GM19035 (cell line): ENCODE data around the gene ATP1B2.
"Not testable (repeated sequence)": the region's sequence is repeated elsewhere in the genome, so short reads cannot be mapped to it uniquely, and the experiment has no call there.

Experiments used
- ATAC-seq: cut with Tn5 transposase; IDR thresholded peaks from one replicate; pipeline ENCODE4 v1.9.1; 2021; ENCODE audit not compliant: unreplicated experiment

Gene ATP1B2

DNA sequence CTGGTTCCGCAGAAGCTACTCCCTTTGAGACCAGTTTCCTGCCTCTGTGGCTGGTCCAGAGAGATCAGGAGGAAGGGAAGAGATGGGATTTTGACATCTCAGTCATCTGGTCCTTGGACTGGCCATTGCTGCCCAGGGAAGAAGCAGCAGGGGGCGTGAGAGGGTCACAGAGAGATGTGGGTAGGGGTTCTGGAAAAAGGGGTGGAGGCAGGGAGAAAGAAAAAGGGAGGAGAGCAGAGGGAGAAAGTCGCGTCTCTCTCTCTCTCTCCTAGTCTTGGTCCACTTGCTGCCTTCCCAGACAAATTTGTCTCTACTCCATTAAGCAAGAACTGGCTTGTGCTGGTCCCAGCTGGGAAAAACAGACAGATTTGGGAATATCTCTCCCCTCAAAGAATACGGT lies 16.3 kb upstream of the ATP1B2 start:
- no peak for ATAC-seq

DNA sequence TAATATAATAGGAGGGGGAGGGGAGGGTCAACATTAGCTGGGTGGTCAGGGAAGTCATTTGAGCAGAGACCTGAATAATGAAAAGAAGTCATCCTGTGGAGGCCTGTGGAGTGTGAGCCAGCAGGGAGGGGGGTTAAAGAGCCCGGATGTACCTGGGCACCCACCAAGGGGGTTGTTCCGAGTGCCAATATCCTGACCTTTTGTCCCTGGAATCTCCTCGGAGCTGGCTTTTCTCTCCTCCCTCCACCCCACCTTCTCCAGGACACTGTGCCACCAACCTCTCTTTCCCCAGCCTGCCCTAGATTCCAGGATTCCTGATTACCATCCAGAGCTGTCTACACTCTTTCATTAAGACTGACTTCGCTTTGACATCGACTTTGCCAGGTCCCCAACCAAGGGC lies 14.6 kb upstream of the ATP1B2 start:
- no peak for ATAC-seq

DNA sequence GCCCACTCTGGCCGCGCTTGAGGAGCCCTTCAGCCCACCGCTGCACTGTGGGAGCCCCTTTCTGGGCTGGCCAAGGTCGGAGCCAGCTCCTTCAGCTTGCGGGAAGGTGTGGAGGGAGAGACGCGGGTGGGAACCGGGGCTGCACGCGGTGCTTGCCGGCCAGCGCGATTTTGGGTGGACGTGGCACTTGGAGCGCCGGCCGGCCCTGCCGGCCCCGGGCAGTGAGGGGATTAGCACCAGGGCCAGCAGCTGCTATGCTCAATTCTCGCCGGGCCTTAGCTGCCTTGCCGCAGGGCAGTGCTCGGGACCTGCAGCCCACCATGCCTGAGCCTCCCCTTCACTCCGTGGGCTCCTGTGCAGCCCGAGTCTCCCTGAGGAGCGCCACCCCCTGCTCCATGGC lies 9.9 kb upstream of the ATP1B2 start:
- ATAC-seq = no peak

DNA sequence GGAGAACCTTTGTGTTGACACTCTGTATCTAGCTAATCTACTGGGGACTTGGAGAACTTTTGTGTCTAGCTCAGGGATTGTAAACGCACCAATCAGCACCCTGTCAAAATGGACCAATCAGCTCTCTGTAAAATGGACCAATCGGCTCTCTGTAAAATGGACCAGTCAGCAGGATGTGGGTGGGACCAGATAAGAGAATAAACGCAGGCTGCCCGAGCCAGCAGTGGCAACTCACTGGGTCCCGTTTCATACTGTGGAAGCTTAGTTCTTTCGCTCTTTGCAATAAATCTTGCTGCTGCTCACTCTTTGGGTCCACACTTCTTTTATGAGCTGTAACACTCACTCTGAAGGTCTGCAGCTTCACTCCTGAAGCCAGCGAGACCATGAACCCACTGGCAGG lies 9.1 kb upstream of the ATP1B2 start:
- ATAC-seq = not testable (repeated sequence)

DNA sequence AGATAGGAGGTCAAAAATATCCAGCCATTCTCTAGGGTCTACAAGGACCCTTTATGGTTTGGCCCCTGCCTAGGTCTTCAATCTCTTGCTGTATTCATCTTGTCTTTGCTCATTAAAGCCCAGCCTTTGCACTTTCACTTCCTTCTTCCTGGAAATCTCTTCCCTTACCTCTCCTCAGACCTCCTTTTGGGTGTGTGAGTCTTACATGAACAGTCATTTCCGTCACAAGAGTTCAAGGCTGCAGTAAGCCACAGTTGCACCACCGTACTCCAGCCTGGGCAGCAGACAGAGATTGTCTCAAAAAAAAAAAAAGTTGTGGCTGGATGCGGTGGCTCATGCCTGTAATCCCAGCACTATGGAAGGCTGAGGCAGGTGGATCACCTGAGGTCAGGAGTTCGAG lies 6.0 kb upstream of the ATP1B2 start:
- ATAC-seq = no peak

DNA sequence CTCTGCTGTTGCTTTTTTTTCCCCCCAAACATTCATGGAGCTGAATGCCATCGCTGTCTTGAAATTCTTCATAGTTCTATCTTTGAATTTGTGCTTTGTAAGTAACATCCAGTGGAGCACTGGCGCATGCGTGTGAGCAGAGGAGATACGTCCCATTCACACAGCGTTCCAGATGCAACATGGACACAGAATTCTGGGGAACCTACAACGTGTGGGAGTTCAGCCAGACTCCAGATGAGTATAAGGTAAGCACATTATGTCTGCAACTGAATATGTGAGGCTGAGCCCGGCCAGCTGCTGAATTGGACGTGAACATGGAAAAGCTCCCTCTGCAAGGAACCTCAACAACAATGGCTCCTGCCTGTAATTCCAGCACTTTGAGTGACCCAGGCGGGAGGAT lies 4.3 kb upstream of the ATP1B2 start:
- ATAC-seq = no peak

DNA sequence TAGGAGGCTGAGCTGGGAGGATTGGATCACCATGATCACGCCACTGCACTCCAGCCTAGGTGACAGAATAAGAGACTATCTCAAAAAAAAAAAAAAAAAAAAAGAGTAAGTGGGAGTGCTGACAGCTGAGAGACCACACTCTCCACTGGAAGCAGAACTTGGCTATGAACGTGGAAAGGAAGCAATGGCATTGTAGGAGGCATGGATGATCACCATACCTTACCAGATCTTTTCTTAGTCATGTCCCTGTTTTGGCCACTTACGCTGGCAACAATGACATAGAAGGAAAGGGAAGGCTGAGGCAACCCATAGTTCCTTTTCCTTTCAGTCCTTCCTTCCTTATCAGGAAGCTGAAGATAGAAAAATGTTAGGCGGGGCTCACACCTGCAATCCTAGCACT lies 3.7 kb upstream of the ATP1B2 start:
- ATAC-seq = no peak

DNA sequence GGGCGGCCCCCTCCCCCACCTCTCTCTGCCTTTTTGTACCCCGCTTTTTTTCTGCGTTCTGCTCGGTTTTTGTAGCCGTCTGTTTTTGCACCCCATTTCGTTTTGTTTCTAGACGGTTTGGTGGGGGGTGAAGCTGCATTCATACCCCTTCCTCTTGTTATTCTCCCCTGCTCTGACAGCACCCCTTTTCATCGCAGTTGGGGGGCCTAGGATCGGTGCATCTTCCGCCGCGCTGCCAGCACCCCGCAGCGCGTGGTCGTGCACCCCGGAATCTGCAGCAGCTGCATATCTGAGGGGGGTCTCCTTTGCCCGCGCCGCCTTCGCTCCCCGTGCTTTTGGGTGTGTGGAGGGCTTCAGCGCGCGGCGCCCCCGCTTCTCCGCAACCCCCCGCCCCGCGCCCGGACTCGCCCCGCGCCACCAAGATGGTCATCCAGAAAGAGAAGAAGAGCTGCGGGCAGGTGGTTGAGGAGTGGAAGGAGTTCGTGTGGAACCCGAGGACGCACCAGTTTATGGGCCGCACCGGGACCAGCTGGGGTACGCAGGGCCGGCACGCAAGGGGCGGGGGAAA lies 455 bp downstream of the ATP1B2 start:
- no peak for ATAC-seq

DNA sequence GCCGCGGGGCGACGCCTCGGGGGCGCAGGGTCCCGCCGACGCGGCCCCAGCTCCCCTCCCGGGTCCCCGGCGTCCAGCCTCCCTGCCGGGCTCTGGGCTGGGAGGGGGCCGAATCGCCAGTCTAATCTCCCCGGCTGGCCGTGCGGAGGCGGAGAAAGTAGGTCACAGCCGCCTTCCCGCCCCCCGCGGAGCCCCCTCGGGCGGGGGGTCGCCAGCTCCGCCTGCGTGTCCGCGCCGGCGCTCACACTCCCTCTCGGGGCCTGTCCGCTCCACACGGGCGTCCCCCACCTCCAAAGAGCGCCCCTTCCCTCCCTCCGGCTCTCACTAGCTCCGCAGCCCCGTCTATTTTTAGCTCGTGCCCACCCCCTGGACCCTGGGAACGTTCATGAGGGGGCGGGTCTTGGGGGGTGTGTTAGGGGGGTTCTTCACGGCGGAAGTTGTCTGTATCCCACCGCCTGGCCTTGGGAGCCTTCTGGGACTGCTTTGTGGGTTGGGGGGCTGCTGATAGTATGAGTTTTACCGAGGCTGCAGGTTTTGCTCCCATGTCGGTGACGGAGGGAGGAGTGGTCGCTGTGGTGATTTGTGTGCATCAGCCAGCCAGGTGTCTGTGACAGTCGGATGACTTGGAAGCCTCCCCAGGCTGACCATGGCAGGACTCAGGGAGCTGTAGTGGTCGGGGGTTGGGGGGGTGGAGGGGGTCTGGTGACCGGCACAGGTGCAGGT lies 1.1 kb downstream of the ATP1B2 start:
- no peak for ATAC-seq

DNA sequence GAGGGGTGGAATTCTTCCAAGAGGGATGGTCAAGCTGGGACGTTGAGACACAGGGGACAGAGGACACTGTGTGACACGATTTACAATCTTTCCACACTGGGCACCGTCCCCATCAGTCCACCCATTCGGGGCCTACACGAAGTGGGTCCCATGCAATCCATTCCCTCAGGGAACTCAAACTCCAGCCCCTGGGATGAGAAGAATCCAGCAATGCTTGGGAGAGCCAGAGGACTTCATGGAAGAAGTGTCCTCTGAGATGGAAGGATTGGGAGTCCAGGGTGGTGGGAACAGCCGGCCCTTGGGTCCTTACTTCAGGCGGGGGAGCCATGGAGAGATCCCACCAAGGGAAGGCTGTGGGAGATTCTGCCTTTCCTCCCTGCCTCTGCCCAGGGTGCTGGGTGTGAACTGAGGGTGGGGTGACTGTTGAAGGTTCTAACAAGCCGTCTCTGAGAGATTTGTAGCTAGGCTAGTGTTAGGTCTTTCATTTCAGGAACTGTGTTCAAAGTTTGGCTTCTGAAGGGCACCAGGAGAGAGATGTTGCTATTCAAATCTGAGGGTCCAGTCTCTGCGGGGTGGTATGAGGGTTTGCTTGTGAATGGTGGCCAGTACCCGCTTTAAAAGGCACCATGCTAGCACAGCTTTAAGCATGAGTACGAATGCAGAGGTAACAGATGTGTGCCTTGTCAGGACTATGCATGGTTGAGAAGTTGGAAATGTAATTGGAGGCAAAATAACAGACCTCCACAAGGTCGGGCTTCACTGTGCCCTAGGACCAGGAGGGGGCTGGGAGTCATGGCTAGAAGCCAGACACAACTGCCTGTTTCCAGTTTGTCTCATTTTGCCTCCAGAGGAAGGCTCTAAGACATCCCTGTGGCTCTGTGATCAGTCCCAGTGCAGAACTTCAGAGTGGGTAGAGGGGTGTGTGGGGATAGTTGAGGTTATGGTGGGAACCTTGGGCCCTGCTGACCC lies 1.9 kb downstream of the ATP1B2 start:
- ATAC-seq = no peak

DNA sequence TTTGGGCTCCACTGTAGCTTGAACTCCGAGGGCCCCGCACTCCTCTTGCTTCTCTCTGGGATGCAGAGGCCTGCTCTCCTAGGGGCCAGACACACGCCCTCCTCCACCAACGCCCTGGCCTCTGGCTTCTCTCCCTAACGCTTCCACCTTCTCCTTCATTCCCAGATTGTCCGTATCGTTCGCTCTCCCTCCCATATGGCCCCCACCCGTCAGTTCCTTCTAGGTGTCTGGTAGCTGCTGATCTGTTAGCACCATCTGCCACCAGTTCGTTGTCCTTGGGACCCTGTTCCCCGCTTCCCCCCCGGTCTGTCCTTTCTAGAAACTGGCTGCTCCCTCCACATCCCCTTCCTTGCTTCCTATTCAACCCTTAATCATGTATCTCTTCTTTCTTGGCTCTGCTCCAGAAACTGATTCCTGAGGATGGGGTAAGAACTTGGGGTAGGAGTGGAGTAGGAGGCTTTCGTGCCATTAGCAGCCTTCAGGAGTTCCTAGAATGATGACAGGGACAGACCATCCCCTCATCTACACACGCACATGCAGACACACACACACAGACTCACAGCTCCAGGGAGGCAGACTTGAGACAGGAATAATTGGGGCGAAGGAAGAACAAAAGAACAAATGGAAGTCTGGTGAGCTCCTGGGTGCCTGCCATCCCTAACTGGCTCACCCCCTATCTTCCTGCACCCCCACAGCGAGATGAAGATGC lies 4.3 kb downstream of the ATP1B2 start:
- ATAC-seq = no peak

DNA sequence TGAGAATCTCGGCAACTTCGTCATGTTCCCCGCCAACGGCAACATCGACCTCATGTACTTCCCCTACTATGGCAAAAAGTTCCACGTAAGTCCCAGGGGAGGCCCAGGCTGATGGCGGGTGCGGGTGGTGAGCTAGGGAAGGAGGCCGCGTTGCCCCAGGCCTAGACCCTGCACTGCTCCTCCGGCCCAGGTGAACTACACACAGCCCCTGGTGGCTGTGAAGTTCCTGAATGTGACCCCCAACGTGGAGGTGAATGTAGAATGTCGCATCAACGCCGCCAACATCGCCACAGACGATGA lies 4.8 kb downstream of the ATP1B2 start:
- ATAC-seq = no peak

DNA sequence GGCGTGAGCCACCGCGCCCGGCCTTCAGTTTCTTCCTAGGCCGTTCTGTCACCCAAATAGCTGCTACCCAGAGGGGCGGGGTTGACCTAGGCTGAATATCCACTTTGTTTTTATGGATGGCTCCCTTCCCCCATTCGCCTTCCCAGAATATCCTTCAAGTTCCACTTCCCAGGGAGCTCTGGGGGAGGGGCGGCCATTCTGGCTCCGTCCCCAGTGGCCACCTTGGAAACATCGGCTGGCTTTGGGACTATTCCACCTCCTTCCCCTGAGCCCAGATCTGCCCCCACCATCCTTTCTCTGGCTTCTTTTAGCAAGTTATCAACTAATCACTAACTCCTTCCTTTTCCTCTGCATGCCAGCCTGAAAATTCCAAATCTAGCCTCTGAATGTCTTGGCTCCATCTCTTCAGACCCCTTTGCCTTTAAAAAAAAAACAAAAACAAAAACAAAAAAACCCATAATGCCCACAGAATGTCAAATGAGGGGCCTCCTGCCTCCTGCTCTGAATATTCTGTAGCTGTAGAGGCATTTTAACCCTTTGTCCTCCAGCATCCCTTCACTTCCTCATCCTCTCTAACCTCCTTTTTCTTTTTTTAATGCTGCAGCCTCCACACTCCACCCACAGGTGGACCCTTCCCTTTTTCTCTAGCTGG lies 6.4 kb downstream of the ATP1B2 start:
- ATAC-seq = no peak

DNA sequence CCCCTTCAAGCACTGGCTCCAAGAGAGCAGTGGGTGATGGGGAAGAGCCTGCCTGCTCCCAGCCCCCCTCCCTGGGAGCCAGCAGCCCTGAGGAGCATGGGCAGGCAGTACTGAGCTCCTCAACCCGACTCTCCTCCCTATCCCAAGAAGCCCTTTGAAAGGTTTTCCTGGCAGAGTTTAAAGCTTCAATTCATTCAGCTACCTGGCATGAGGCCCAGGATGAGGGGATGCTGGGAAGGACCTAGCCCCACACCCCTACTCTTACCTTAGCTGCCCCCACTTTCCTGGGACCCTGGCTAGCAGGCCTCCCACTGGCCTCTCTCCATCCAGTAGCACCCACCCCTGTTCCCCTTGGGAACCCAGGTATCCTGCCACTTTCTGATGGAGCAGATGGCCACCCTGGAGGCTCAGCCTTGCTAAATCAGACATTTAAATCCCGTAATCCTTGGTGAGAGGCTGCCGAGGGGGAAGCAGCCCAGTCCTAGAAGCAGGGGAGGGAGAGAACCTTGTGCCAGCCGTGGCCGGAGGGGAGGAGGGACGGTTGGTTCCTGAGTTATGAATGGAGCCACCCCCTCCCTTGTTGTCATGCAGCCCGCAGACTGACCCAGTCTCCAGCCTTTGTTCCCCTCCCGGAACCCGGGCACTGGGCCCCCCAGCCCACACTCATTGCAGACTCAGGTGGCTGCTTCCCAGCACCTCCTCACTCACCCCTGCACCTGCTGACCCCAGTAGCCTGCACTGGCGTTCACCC lies 17.1 kb downstream of the ATP1B2 start:
- no peak for ATAC-seq

DNA sequence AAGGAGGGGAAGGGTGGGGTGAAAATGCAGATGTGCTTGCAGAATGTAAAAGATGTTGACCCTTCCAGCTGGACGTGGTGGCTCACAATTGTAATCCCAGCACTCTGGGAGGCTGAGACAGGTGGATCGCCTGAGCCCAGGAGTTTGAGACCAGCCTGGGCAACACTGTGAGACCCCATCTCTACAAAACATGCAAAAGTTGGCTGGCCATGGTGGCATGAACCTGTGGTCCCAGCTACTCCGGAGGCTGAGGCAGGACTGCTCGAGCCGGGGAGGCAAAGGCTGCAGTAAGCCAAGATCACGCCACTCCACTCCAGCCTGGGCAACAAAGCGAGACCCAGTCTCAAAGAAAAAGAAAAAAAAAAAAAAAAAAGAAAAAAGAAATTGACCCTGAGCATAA lies 17.8 kb downstream of the ATP1B2 start:
- ATAC-seq = no peak

DNA sequence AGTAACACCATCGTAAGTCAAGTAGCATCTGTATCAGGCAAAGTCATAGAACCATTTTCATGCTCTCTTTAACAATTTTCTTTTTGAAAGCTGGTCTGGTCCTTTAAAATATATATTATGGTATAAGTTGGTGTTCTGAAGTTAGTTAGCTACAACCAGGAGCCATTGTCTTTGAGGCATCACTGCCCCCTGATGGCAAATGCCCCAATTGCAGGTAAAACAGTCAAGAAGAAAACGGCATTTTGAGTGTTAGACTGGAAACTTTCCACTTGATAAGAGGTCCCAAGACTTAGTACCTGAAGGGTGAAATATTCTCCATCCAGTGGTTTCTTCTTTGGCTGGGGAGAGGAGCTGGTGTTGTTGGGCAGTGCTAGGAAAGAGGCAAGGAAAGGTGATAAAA lies 22.5 kb downstream of the ATP1B2 start:
- no peak for ATAC-seq

DNA sequence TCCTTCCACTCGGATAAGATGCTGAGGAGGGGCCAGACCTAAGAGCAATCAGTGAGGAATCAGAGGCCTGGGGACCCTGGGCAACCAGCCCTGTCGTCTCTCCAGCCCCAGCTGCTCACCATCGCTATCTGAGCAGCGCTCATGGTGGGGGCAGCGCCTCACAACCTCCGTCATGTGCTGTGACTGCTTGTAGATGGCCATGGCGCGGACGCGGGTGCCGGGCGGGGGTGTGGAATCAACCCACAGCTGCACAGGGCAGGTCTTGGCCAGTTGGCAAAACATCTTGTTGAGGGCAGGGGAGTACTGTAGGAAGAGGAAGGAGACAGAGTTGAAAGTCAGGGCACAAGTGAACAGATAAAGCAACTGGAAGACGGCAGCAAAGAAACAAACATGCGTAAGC lies 24.2 kb downstream of the ATP1B2 start:
- ATAC-seq = no peak

DNA sequence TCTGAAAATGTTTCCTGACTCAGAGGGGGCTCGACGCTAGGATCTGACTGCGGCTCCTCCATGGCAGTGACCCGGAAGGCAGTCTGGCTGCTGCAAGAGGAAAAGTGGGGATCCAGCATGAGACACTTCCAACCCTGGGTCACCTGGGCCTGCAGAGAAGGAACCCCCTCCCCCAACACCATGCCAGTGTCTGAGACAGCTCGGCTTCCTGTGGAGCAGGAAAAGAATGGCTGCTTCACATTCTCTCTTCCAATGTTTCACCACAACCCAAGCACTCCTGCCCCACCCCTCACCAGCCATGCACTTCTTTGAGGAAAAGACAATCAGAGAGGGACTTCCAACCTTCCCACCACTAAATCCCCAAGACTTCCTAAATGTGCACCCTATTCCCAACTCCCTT lies 25.8 kb downstream of the ATP1B2 start:
- no peak for ATAC-seq

DNA sequence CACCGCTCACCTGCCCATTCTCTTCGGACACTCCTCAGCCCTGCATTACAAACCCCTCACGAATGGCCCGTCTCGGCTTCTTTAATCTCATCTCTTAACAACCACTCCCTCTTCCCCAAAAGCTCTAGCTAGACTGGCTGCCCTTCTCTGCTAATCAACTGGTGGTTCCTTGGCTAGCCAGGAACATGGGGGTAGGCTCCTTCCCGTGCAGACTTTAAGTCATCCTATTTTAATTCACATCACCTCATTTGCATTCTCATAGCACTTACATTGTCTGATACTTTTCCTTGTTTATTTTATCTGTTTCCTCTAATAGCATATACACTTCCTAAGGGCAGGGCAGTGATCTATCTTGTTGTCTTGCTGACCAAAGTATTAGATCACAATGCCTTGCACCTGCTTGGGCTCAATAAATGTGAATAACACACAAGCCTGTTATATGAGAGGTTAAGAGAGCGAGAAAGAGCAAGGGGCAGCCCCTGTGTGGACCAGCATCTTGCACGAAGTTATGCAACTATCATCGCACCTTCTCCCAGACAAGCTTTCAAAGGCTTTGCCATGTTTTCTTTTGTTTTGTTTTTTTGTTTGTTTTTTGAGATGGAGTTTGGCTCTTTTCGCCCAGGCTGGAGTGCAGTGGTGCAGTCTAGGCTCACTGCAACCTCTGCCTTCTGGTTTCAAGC lies 26.8 kb downstream of the ATP1B2 start:
- no peak for ATAC-seq
